WTC11 (cell line): Measurements from ENCODE around the gene POU2F1. TPM values are rescaled to one million over a fixed set of nuclear protein-coding genes. Genes with fewer than 3 reads are reported as not detected.

ENCODE experiments used
- ATAC-seq: fragments of 200-7000 bp; cut with Tn5 transposase; 2 replicates; pipeline ENCODE4 v1.10.0; 2021; ENCODE audit warnings: mild to moderate bottlenecking, moderate library complexity
- CTCF ChIA-PET: fragments of 300-600 bp; sonication (Branson Sonifier 250); formaldehyde crosslinking; loops from one replicate; lab custom pipeline; 2021; ENCODE audit warnings: antibody characterized with exemption; lab: Charles Lee
- POLR2A ChIA-PET: fragments of 350-600 bp; sonication (Branson Sonifier 250); formaldehyde crosslinking; loops from one replicate; lab custom pipeline; 2021; ENCODE audit warnings: antibody characterized with exemption; lab: Charles Lee
- DNase-seq: peaks from one replicate; pipeline ENCODE4 v3.0.0; 2021; ENCODE audit warnings: low spot score
- H3K27ac Mint-ChIP-seq: 2 replicates; pipeline ENCODE4 v1.8.0; 2021; ENCODE audit warnings: mixed read lengths
- H3K27me3 Mint-ChIP-seq: 2 replicates; pipeline ENCODE4 v1.8.0; 2021; ENCODE audit warnings: low read depth, mild to moderate bottlenecking, moderate library complexity, mixed read lengths
- H3K36me3 Mint-ChIP-seq: 2 replicates; pipeline ENCODE4 v1.8.0; 2021; ENCODE audit warnings: mixed read lengths
- H3K4me1 Mint-ChIP-seq: 2 replicates; pipeline ENCODE4 v1.8.0; 2022; ENCODE audit warnings: mixed read lengths
- H3K4me3 Mint-ChIP-seq: 2 replicates; pipeline ENCODE4 v1.8.0; 2021; ENCODE audit warnings: mild to moderate bottlenecking, moderate library complexity, mixed read lengths
- H3K9me3 Mint-ChIP-seq: 2 replicates; pipeline ENCODE4 v1.8.0; 2021; ENCODE audit warnings: mixed read lengths
- FOXJ3 ChIP-seq: sonication (generic); formaldehyde crosslinking; IDR thresholded peaks from 2 replicates; pipeline ENCODE4 v1.9.0; 2021; ENCODE audit warnings: missing genetic modification reagents, mild to moderate bottlenecking, borderline replicate concordance
- IRF2 ChIP-seq: sonication (generic); formaldehyde crosslinking; IDR thresholded peaks from 2 replicates; pipeline ENCODE4 v1.8.0; 2022; ENCODE audit warnings: low read depth, missing genetic modification reagents, borderline replicate concordance
- JUN ChIP-seq: sonication (generic); formaldehyde crosslinking; IDR thresholded peaks from 2 replicates; pipeline ENCODE4 v1.8.0; 2023; ENCODE audit warnings: mild to moderate bottlenecking, missing genetic modification reagents
- NR2C2 ChIP-seq: sonication (generic); formaldehyde crosslinking; IDR thresholded peaks from 2 replicates; pipeline ENCODE4 v1.8.0; 2022; ENCODE audit warnings: mild to moderate bottlenecking, missing genetic modification reagents
- RELA ChIP-seq: sonication (generic); formaldehyde crosslinking; IDR thresholded peaks from 2 replicates; pipeline ENCODE4 v1.8.1; 2022; ENCODE audit warnings: missing genetic modification reagents, mild to moderate bottlenecking, borderline replicate concordance
- RORB ChIP-seq: fragments of 250-450 bp; sonication (Bioruptor Pico); IDR thresholded peaks from 2 replicates; pipeline ENCODE4 v1.9.0; 2021; ENCODE audit warnings: mild to moderate bottlenecking
- SMAD3 ChIP-seq: sonication (generic); formaldehyde crosslinking; IDR thresholded peaks from 2 replicates; pipeline ENCODE4 v1.8.0; 2022; ENCODE audit warnings: missing genetic modification reagents, mild to moderate bottlenecking, borderline replicate concordance
- SOX15 ChIP-seq: fragments of 250-450 bp; sonication (Bioruptor Pico); IDR thresholded peaks from 2 replicates; pipeline ENCODE4 v1.9.0; 2021; ENCODE audit warnings: mild to moderate bottlenecking
- TEAD4 ChIP-seq: sonication (generic); formaldehyde crosslinking; IDR thresholded peaks from 2 replicates; pipeline ENCODE4 v1.8.0; 2022; ENCODE audit warnings: mild to moderate bottlenecking, missing genetic modification reagents
- ZNF219 ChIP-seq: sonication (generic); formaldehyde crosslinking; IDR thresholded peaks from 2 replicates; pipeline ENCODE4 v1.8.0; 2023; ENCODE audit warnings: missing genetic modification reagents, mild to moderate bottlenecking, borderline replicate concordance
- ZNF232 ChIP-seq: sonication (generic); formaldehyde crosslinking; IDR thresholded peaks from 2 replicates; pipeline ENCODE4 v1.8.0; 2022; ENCODE audit warnings: mild to moderate bottlenecking, missing genetic modification reagents
- ZNF263 ChIP-seq: sonication (generic); formaldehyde crosslinking; IDR thresholded peaks from 2 replicates; pipeline ENCODE4 v1.8.1; 2022; ENCODE audit warnings: low read depth, mild to moderate bottlenecking, moderate library complexity, missing genetic modification reagents
- ZNF416 ChIP-seq: fragments of 250-450 bp; sonication (Bioruptor Pico); IDR thresholded peaks from 2 replicates; pipeline ENCODE4 v1.9.0; 2021; ENCODE audit warnings: mild to moderate bottlenecking, inconsistent platforms
- total RNA-seq: library from RNA; stranded (reverse); gene quantifications from 3 replicates; pipeline ENCODE4 v1.2.3, GENCODE V29; 2021
- TF ChIP-seq, protein P1 (sequence below): fragments of 250-450 bp; sonication (Bioruptor Pico); IDR thresholded peaks from 2 replicates; pipeline ENCODE4 v2.1.2; 2022; ENCODE audit warnings: mild to moderate bottlenecking, moderate library complexity
- TF ChIP-seq, protein P2 (sequence below): sonication (generic); formaldehyde crosslinking; IDR thresholded peaks from 2 replicates; pipeline ENCODE4 v1.8.0; 2022; ENCODE audit warnings: missing genetic modification reagents
- TF ChIP-seq, protein P3 (sequence below): sonication (generic); formaldehyde crosslinking; IDR thresholded peaks from 2 replicates; pipeline ENCODE4 v1.8.0; 2023; ENCODE audit warnings: mild to moderate bottlenecking, missing genetic modification reagents
- TF ChIP-seq, protein P4 (sequence below): sonication (generic); formaldehyde crosslinking; IDR thresholded peaks from 2 replicates; pipeline ENCODE4 v1.8.1; 2023; ENCODE audit warnings: mild to moderate bottlenecking, missing genetic modification reagents
- TF ChIP-seq, protein P5 (sequence below): fragments of 250-450 bp; sonication (Bioruptor Pico); IDR thresholded peaks from 2 replicates; pipeline ENCODE4 v1.9.0; 2021; ENCODE audit warnings: moderate library complexity, mild to moderate bottlenecking, inconsistent platforms, borderline replicate concordance
- TF ChIP-seq, protein P6 (sequence below): fragments of 250-450 bp; sonication (Bioruptor Pico); conservative IDR thresholded peaks from 2 replicates; pipeline ENCODE4 v1.9.0; 2021; ENCODE audit warnings: mild to moderate bottlenecking
- TF ChIP-seq, protein P7 (sequence below): fragments of 250-450 bp; sonication (Bioruptor Pico); IDR thresholded peaks from 2 replicates; pipeline ENCODE4 v1.9.0; 2021; ENCODE audit warnings: mild to moderate bottlenecking, borderline replicate concordance

Gene POU2F1
- total RNA-seq, 1 experiment from 2014 or later: 51.3 TPM

DNA sequence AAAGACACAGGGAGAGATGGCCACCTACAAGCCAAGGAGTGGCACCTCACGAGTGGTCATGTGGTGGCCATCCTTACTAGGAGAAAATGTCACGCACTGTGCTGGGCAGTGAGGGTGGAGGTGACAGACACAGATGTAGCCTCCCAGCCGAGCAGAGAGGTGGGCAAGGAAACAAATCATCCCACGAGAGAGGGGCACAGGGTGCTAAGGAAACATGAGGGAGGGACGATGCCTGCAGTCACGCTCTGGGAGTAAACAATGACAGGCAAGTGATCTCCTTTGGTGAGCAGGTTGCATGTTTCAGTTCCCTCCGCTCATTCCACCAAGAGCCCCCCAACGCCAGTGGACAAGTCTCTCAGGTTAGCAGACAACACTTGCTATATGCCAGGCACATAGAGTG lies 231.8 kb downstream of the POU2F1 start (continued):
- TF ChIP-seq, protein P1, sequence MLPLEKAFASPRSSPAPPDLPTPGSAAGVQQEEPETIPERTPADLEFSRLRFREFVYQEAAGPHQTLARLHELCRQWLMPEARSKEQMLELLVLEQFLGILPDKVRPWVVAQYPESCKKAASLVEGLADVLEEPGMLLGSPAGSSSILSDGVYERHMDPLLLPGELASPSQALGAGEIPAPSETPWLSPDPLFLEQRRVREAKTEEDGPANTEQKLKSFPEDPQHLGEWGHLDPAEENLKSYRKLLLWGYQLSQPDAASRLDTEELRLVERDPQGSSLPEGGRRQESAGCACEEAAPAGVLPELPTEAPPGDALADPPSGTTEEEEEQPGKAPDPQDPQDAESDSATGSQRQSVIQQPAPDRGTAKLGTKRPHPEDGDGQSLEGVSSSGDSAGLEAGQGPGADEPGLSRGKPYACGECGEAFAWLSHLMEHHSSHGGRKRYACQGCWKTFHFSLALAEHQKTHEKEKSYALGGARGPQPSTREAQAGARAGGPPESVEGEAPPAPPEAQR (CRISPR knock-in tag): no peak
- no peak for TF ChIP-seq JUN

DNA sequence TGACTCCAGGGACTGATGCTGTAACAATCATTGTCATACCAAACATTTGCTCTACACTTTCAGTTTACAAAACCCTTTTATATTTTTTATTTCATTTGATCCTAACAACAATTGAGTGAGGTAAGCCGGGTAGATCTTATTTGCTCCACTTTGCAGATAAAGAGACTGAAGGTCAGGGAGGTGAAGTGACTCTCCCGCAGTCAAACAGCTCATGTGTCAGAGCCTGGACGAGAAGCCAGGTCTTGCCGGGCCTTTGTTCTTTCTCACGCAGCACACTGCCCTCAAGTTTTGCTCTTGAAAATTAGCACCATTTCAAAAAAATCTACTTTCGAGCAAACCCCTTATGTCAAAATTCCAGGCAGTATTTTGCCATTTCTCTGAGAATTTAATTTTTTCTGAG lies 232.4 kb downstream of the POU2F1 start:
- Mint-ChIP-seq H3K4me3 (no peak overlapping the region), H3K27ac (no peak overlapping the region), H3K27me3 (peaks cover 41% of the 10 kb centered on the region), H3K9me3 (no peaks in the 10 kb centered on the region), H3K36me3 (no peaks in the 10 kb centered on the region), H3K4me1 (peaks cover 22% of the 10 kb centered on the region)
- ATAC-seq: no peak
- POLR2A ChIA-PET: interaction anchor here (0.6 kb wide), 1 partner anchor 139 kb away, joined by 3 read pairs; no protein-coding TSS in a partner anchor
- DNase-seq: no peak
- no peak for TF ChIP-seq ZNF263 (CRISPR knock-in tag)
- no peak for TF ChIP-seq NR2C2
- TF ChIP-seq RORB (CRISPR knock-in tag): no peak
- TF ChIP-seq, protein P2, sequence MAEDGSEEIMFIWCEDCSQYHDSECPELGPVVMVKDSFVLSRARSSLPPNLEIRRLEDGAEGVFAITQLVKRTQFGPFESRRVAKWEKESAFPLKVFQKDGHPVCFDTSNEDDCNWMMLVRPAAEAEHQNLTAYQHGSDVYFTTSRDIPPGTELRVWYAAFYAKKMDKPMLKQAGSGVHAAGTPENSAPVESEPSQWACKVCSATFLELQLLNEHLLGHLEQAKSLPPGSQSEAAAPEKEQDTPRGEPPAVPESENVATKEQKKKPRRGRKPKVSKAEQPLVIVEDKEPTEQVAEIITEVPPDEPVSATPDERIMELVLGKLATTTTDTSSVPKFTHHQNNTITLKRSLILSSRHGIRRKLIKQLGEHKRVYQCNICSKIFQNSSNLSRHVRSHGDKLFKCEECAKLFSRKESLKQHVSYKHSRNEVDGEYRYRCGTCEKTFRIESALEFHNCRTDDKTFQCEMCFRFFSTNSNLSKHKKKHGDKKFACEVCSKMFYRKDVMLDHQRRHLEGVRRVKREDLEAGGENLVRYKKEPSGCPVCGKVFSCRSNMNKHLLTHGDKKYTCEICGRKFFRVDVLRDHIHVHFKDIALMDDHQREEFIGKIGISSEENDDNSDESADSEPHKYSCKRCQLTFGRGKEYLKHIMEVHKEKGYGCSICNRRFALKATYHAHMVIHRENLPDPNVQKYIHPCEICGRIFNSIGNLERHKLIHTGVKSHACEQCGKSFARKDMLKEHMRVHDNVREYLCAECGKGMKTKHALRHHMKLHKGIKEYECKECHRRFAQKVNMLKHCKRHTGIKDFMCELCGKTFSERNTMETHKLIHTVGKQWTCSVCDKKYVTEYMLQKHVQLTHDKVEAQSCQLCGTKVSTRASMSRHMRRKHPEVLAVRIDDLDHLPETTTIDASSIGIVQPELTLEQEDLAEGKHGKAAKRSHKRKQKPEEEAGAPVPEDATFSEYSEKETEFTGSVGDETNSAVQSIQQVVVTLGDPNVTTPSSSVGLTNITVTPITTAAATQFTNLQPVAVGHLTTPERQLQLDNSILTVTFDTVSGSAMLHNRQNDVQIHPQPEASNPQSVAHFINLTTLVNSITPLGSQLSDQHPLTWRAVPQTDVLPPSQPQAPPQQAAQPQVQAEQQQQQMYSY (CRISPR knock-in tag): no peak
- no peak for TF ChIP-seq ZNF232
- TF ChIP-seq, protein P3, sequence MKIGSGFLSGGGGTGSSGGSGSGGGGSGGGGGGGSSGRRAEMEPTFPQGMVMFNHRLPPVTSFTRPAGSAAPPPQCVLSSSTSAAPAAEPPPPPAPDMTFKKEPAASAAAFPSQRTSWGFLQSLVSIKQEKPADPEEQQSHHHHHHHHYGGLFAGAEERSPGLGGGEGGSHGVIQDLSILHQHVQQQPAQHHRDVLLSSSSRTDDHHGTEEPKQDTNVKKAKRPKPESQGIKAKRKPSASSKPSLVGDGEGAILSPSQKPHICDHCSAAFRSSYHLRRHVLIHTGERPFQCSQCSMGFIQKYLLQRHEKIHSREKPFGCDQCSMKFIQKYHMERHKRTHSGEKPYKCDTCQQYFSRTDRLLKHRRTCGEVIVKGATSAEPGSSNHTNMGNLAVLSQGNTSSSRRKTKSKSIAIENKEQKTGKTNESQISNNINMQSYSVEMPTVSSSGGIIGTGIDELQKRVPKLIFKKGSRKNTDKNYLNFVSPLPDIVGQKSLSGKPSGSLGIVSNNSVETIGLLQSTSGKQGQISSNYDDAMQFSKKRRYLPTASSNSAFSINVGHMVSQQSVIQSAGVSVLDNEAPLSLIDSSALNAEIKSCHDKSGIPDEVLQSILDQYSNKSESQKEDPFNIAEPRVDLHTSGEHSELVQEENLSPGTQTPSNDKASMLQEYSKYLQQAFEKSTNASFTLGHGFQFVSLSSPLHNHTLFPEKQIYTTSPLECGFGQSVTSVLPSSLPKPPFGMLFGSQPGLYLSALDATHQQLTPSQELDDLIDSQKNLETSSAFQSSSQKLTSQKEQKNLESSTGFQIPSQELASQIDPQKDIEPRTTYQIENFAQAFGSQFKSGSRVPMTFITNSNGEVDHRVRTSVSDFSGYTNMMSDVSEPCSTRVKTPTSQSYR: no peak
- TF ChIP-seq, protein P4, sequence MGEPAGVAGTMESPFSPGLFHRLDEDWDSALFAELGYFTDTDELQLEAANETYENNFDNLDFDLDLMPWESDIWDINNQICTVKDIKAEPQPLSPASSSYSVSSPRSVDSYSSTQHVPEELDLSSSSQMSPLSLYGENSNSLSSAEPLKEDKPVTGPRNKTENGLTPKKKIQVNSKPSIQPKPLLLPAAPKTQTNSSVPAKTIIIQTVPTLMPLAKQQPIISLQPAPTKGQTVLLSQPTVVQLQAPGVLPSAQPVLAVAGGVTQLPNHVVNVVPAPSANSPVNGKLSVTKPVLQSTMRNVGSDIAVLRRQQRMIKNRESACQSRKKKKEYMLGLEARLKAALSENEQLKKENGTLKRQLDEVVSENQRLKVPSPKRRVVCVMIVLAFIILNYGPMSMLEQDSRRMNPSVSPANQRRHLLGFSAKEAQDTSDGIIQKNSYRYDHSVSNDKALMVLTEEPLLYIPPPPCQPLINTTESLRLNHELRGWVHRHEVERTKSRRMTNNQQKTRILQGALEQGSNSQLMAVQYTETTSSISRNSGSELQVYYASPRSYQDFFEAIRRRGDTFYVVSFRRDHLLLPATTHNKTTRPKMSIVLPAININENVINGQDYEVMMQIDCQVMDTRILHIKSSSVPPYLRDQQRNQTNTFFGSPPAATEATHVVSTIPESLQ (CRISPR knock-in tag): no peak
- TF ChIP-seq, protein P5, sequence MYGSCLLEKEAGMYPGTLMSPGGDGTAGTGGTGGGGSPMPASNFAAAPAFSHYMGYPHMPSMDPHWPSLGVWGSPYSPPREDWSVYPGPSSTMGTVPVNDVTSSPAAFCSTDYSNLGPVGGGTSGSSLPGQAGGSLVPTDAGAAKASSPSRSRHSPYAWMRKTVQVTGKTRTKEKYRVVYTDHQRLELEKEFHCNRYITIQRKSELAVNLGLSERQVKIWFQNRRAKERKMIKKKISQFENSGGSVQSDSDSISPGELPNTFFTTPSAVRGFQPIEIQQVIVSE (CRISPR knock-in tag): no peak
- TF ChIP-seq IRF2 (CRISPR knock-in tag): no peak
- no peak for TF ChIP-seq ZNF219 (CRISPR knock-in tag)
- TF ChIP-seq SOX15 (CRISPR knock-in tag): no peak
- no peak for TF ChIP-seq TEAD4 (CRISPR knock-in tag)
- TF ChIP-seq, protein P6, sequence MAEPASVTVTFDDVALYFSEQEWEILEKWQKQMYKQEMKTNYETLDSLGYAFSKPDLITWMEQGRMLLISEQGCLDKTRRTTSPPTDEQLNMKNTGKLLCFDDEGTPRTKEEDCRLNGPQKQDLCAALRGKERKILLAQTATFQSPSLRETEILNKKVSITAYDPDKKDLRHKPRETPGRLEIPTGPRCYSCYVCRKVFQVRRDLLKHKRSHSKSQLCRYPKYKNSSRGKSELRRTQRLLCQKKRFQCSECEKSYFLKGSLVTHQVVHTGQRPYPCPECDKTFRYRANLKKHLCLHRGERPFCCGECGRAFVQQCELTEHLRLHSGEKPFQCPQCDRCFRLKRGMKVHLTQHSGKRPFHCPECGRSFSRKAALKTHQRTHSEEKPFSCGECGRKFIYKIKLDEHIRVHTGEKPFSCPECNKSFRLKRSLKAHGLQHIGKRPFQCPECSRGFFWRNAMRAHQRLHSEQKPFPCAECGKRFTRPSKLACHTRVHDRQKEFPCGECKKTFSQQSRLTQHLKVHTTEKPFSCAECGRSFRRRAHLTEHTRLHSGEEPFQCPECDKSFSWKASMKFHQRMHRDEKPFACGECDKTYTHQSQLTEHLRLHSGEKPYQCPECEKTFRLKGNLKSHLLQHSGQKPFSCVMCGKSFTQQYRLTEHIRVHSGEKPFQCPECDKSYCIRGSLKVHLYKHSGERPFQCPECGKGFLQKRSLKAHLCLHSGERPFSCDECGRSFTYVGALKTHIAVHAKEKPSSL (CRISPR knock-in tag): no peak
- no peak for TF ChIP-seq RELA (CRISPR knock-in tag)
- no peak for TF ChIP-seq FOXJ3
- TF ChIP-seq ZNF416 (CRISPR knock-in tag): no peak
- TF ChIP-seq, protein P7, sequence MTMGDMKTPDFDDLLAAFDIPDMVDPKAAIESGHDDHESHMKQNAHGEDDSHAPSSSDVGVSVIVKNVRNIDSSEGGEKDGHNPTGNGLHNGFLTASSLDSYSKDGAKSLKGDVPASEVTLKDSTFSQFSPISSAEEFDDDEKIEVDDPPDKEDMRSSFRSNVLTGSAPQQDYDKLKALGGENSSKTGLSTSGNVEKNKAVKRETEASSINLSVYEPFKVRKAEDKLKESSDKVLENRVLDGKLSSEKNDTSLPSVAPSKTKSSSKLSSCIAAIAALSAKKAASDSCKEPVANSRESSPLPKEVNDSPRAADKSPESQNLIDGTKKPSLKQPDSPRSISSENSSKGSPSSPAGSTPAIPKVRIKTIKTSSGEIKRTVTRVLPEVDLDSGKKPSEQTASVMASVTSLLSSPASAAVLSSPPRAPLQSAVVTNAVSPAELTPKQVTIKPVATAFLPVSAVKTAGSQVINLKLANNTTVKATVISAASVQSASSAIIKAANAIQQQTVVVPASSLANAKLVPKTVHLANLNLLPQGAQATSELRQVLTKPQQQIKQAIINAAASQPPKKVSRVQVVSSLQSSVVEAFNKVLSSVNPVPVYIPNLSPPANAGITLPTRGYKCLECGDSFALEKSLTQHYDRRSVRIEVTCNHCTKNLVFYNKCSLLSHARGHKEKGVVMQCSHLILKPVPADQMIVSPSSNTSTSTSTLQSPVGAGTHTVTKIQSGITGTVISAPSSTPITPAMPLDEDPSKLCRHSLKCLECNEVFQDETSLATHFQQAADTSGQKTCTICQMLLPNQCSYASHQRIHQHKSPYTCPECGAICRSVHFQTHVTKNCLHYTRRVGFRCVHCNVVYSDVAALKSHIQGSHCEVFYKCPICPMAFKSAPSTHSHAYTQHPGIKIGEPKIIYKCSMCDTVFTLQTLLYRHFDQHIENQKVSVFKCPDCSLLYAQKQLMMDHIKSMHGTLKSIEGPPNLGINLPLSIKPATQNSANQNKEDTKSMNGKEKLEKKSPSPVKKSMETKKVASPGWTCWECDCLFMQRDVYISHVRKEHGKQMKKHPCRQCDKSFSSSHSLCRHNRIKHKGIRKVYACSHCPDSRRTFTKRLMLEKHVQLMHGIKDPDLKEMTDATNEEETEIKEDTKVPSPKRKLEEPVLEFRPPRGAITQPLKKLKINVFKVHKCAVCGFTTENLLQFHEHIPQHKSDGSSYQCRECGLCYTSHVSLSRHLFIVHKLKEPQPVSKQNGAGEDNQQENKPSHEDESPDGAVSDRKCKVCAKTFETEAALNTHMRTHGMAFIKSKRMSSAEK (CRISPR knock-in tag): no peak
- TF ChIP-seq SMAD3 (CRISPR knock-in tag): no peak
- CTCF ChIA-PET: no interaction called here
